Measurements from ENCODE around the gene LIFR.

GRCh38 chr5:38527475-38527874 lies 29.0 kb downstream of the LIFR start:
- no peak for TF ChIP-seq CTCF (conservative IDR thresholded peaks at IDR 0.05; ENCODE audit: low read depth, low read length)
- TF ChIP-seq EZH2 (IDR thresholded peaks at IDR 0.05; ENCODE audit: low read length, unreplicated experiment), result no peak
- no peak for TF ChIP-seq EZH2phosphoT487 (IDR thresholded peaks at IDR 0.05; ENCODE audit: borderline replicate concordance, low read length)

Data from PC-3 (cell line).